IPS-NIHi7 (cell line): ENCODE data around the gene CACNA1A.

Source experiments
- DNase-seq: peaks from one replicate; pipeline ENCODE4 v3.0.0; 2012; ENCODE audit warnings: mixed read lengths; ENCODE audit errors: extremely low spot score

Gene CACNA1A

DNA sequence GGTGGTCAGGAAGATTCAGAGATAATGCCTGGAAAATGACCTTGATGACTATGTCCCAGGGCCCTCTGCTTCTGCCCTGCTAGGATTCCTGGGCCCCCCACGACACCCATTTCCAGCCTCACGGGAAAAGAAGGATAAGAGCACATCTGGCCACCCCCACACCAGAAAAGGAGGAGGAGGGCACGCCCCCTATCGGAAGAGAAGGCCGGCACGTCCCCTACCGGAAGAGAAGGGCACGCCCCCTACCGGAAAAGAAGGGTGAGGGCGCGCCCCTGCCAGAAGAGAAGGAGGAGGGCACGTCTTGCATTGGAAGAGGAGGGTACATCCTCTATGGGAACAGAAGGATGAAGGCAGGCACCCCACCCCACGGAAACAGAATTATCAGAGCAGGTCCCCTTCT lies 271.8 kb downstream of the CACNA1A start:
- peak; percentile 93 for DNase-seq

DNA sequence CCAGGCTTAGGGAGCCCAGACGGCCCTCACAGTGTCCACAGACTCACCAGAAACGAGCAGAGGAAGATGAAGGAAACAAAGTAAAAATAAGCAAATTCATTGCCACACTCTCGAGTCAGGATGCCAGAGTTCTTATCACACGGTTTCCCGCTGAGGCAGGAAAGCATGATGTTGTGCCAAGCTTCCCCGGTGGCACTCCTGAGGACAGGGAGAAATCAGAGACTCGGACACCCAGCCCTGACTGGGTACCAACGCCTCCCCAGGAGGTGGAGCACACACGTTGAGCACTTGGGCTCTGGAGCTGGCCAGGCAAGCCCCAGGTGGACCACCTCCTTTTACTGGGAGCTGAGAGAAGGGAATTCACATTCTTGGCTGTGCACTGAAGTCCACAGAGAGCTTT lies 274.6 kb downstream of the CACNA1A start:
- DNase-seq: no peak

DNA sequence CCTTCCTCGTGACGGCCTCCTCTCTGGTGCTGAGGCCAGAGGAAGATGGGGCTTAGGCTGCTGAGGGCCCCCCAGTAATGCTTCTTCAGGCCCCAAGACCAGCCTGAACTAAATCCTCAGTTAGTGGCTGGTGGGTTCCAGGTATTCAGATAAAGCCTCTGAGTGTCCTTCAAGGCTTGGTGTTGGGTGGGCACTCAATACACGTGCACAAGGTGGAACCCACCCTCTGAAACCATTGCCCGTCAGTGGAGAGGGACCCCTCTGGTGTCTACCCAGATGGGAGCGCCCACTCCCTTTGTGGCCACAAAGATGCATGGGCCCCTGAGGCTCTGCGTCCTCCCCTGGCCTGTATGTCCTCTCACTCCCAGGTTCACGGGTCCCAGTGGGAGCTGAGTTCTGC lies 277.0 kb downstream of the CACNA1A start:
- no peak for DNase-seq

- DNase-seq: no peak
Observed at GRCh38 chr19:13228561-13228960, 277.7 kb downstream of the CACNA1A start.

- no peak for DNase-seq
Observed at GRCh38 chr19:13226983-13227382, 279.3 kb downstream of the CACNA1A start.

GRCh38 chr19:13225973-13226865 lies 280.1 kb downstream of the CACNA1A start:
- no peak for DNase-seq

DNA sequence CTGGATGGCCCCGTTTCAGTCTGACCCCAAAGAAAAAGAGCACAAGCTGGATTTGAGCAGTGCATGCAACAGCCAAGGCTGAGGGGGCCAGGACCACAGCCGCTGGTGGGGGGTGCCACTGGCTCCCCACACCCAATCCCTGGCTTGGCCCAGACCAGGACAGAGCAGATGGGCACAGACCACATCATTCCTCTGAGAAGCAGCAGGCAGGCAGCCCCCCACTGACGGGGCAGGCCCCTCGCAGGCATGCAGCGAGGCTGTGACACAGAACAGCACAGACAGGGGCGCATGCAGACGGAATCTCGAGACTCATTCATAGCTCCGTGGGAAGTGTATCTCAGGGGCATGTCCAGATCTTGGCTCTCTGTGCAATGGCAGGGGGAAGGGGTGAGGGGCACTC lies 281.2 kb downstream of the CACNA1A start:
- no peak for DNase-seq

- DNase-seq: no peak
Observed at GRCh38 chr19:13220847-13221246, 285.4 kb downstream of the CACNA1A start.

DNA sequence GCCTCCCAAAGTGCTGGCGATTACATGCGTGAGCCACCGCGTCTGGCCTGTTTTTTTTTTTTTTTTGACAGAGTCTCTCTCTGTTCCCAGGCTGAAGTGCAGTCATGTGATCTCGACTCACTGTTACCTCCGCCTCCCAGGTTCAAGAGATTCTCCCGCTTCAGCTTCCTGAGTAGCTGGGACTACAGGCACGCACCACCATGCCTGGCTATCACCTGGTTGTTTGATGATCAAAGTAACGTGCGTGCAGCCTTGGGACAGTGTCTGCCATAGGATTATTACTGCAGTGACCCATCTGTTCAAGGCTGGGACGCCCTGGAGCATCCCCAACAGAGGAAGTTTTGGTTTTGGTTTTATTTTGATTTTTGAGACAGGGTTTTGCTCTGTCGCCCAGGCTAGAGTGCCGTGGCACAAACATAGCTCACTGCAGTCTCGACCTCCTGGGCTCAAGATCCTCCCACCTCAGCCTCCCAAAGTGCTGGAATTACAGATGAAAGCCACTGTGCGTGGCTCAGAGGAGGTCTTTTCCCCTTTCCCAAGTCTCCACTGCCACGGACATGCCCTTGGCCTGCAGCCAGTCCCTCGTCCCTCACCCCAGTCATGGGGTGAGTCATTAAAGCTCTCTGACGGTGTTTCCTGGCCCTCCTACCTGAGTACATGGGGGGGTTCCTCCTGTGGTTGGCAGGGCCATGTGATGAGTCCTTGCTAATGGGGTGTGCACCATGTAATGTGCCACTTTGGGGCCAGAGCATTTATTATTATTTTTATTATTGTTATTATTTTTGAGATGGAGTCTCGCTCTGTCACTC lies 290.5 kb downstream of the CACNA1A start:
- DNase-seq: no peak

GRCh38 chr19:13214036-13214730 lies 292.1 kb downstream of the CACNA1A start:
- DNase-seq: no peak

GRCh38 chr19:13212759-13213330 lies 293.4 kb downstream of the CACNA1A start:
- peak; percentile 78 for DNase-seq

- no peak for DNase-seq
Observed at GRCh38 chr19:13211426-13212308, 294.6 kb downstream of the CACNA1A start.

GRCh38 chr19:13210941-13211340 lies 295.3 kb downstream of the CACNA1A start:
- no peak for DNase-seq

DNA sequence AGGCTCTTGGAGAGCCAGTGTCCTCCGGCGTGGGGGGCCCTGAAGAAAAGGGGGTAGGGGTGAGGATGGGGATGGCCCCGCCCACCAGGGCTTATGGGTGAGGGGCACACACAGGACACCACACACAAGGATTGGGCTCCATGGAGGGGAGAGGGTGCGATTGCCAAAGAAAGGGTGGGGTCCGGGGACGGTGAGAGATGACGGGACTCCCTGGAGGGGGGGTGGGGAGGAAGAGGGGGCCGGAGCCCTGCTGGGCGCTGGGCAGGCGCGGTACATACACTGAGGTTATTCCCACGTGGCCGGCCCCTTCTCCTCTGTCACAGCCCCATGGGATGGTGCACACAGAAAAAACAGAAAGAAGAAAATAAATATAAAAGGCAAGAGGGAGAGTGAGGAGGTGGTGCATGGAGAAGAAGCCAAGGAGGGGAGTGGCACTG lies 295.9 kb downstream of the CACNA1A start:
- no peak for DNase-seq

DNA sequence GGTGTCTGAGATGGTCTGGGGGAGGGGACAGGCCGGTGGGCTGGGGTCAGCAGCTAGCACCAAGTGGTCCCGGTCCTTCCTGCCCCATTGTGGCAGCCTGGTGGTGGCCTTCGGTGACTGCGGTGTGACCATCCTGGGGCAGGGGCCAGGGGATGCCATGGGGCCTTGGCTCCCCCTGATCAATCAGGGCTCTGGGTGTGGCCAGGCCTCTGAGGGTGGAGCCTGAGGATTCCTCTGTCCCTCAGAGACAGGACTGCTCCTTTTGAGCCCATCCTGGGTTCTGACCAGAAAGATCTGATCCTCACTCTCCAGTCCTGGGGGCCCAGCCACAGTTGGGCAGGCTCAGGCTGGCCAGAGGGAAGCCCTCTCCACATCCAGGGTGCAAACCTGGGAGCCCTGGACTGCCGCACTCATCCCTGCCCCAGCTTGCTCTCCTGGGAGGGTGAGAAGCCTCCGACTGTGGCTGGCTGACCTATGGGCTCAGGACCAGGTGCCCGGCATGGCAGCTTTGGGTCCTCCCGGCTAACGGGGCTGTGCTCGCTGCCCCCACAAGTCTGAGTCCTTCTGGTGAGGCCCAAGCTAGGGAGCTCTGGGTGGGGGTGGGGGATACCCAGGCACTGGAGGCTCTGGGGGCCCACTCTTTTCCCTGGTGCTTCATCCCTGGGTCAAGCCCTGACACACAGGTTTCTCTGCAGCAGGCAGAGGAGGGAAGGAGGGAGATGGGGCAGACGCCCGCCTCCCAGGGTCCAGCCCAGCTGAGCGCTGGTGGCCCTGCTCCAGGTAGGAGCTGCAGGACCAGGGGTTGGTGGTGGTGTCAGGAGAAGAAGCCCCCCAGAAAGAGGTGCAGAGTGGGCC lies 296.6 kb downstream of the CACNA1A start:
- no peak for DNase-seq

GRCh38 chr19:13208672-13209483 lies 297.4 kb downstream of the CACNA1A start:
- no peak for DNase-seq

GRCh38 chr19:13207846-13208671 lies 298.2 kb downstream of the CACNA1A start:
- DNase-seq: no peak

DNA sequence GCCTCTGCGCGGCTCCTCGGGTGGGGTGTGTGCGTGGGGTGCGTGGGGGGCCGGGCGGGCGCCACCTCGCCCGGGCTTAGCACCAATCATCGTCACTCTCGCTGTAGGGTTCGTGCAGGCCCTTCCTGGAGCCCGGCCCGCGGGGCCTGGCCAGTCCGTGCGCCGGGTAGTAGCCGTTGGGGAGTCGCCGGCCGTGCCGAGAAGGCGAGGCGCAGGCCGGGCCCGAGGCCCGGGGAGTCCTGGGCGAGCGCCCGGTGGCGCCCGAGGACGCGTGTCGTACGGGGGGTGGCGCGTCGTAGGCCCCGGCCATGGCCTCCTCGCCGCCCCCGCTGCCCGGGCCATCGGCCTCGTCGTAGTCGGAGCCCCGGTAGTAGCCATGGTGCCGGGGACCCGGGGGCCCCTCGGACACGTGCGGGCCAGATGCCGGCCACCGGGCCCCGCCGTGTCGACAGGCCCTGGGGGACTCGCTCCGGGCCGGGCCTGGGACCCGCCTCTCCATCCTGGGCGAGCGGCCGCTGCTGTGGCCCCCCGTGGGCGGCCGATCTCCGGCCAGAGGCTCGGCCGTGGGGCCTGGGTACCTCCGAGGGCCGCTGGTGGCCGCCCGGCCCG lies 298.9 kb downstream of the CACNA1A start:
- no peak for DNase-seq
